Panc1 (cell line): ENCODE data around the gene KRTAP10-6. TPM values are rescaled to one million over a fixed set of nuclear protein-coding genes. Genes with fewer than 3 reads are reported as not detected.

Experiments
- ATAC-seq: fragments of 200-7000 bp; cut with Tn5 transposase; 2 replicates; pipeline ENCODE4 v1.9.1; 2020; ENCODE audit warnings: mild to moderate bottlenecking, moderate library complexity
- BruUV-seq: library from RNA; stranded (reverse); fragments of 400-500 nt; replicated peaks from 2 replicates; lab custom pipeline; 2021; lab: Mats Ljungman, UMichigan
- CTCF ChIA-PET: fragments of 300-600 bp; sonication (Branson Sonifier 250); formaldehyde crosslinking; loops from one replicate; lab custom pipeline; 2022; ENCODE audit warnings: antibody characterized with exemption; lab: Charles Lee
- POLR2A ChIA-PET: fragments of 300-600 bp; sonication (Branson Sonifier 250); formaldehyde crosslinking; loops from one replicate; lab custom pipeline; 2022; ENCODE audit warnings: antibody characterized with exemption; lab: Charles Lee
- DNase-seq: peaks from one replicate; pipeline ENCODE4 v3.0.0-alpha.2; 2010; ENCODE audit warnings: low read depth, low spot score
- H3K27ac ChIP-seq: 2 replicates; pipeline ENCODE4 v1.5.1; 2011; ENCODE audit warnings: mild to moderate bottlenecking, low read length, inconsistent platforms
- H3K27me3 ChIP-seq: fragments of 200-500 bp; sonication (Bioruptor generic); 2 replicates; pipeline ENCODE4 v1.6.0; 2014; ENCODE audit warnings: low read length, inconsistent platforms; ENCODE audit not compliant: control insufficient read depth, insufficient read depth
- H3K36me3 ChIP-seq: fragments of 200-500 bp; sonication (Bioruptor generic); 2 replicates; pipeline ENCODE4 v1.5.1; 2014; ENCODE audit warnings: inconsistent platforms, mild to moderate bottlenecking, low read length, moderate library complexity; ENCODE audit not compliant: control insufficient read depth, insufficient read depth
- H3K4me1 ChIP-seq: 2 replicates; pipeline ENCODE4 v1.5.1; 2011; ENCODE audit warnings: inconsistent platforms, mild to moderate bottlenecking, low read length, moderate library complexity; ENCODE audit not compliant: control insufficient read depth, insufficient read depth
- H3K4me3 ChIP-seq, 2 experiments: 2 replicates each; pipeline ENCODE4 v1.5.1; 2011 to 2012; ENCODE audit warnings: low read depth in 2 of 2, low read length in 2 of 2, mild to moderate bottlenecking in 2 of 2, inconsistent platforms in 1 of 2, moderate library complexity in 1 of 2
- H3K9me3 ChIP-seq: fragments of 200-500 bp; sonication (Bioruptor generic); 2 replicates; pipeline ENCODE4 v1.5.1; 2014; ENCODE audit warnings: low read depth, mild to moderate bottlenecking, inconsistent platforms, low read length, moderate library complexity; ENCODE audit not compliant: control insufficient read depth, insufficient read depth
- POLR2AphosphoS5 ChIP-seq: IDR thresholded peaks from 2 replicates; pipeline ENCODE4 v1.6.1; 2012; ENCODE audit warnings: mild to moderate bottlenecking, low read depth, low read length, moderate library complexity
- SIN3A ChIP-seq: IDR thresholded peaks from 2 replicates; pipeline ENCODE4 v1.6.1; 2012; ENCODE audit warnings: low read depth, mild to moderate bottlenecking, low read length, moderate library complexity, borderline replicate concordance; ENCODE audit not compliant: insufficient read depth
- TCF7L2 ChIP-seq: IDR thresholded peaks from 2 replicates; pipeline ENCODE4 v1.6.1; 2011; ENCODE audit warnings: mild to moderate bottlenecking, low read depth, low read length, inconsistent platforms
- in situ Hi-C: cut with HindIII; loops from 2 replicates; pipeline ENCODE4 v1.10.0; 2016; ENCODE audit warnings: low sequenced_read_pairs, low pct_unique_long_range_greater_than_20kb
- intact Hi-C: fragments of 100-400 bp; cut with micrococcal nuclease; formaldehyde crosslinking; loops from one replicate; pipeline ENCODE4 v1.10.0; 2022; ENCODE audit not compliant: unreplicated experiment
- total RNA-seq: library from RNA; stranded (reverse); gene quantifications from one replicate; pipeline ENCODE4 v1.2.1, GENCODE V29; 2021; ENCODE audit not compliant: unreplicated experiment
- TF ChIP-seq, protein P1 (sequence below), 2 experiments: IDR thresholded peaks; 2 replicates each; pipeline ENCODE4 v1.6.1; 2011 to 2012; ENCODE audit warnings: low read depth in 2 of 2, control low read depth in 1 of 2, low read length in 1 of 2, mild to moderate bottlenecking in 1 of 2, moderate library complexity in 1 of 2; ENCODE audit not compliant: insufficient read depth in 1 of 2
- TF ChIP-seq, protein P2 (sequence below): fragments of 450-650 bp; IDR thresholded peaks from 2 replicates; pipeline ENCODE4 v1.5.1; 2017; ENCODE audit warnings: mild to moderate bottlenecking

Gene KRTAP10-6
- total RNA-seq, 1 experiment from 2014 or later: not detected

DNA sequence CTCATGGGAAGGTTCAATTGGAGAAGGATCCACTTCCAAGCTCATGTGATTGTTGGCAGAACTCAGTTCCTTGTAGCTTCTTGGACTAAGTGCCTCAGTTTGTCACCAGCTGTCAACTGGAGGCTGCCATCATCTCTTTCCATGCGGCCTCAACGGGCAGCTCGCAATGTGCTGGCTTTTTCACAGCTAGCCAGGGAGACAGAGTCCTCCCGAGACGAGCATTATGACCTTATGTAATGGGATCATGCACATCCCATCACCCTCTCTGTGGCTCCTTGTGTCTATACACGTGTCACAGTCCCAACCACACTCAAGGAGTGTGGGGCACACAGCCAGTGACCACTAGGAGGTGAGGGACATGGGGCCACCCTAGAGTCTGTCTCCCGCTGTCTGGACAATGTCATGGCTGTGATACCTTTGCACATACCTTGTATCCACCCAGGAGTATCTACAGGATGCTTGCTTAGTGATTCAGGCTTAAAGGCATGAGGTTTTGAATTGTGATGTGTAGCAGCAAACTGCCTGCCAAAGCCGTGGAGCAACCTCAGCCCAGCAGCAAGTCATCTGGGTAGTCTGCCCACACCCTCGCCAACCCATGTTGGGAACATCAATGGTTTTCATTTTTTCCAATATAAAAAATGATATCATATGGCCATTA lies 3.9 kb upstream of the KRTAP10-6 start:
- no peak overlapping the region for H3K27ac ChIP-seq
- no TSS peak for BruUV-seq

DNA sequence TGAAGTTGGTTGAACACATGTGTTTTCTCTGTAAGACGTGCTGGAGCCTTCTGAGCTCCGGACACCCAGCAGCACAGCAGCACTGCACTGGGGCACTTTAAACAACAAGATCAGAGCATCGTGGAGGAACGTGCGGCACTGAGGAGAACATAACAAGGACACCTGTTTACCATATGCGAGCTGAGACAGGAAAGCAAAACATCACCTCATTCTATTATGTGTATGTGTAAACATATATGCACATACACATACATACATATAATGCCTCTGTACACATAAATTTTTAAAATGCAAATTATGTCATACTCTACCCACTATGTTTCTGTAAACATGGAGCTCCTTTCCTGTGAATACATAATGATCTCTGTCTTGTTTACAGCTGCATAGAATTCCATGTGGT lies 3.2 kb upstream of the KRTAP10-6 start:
- ATAC-seq (no peak), DNase-seq (no peak)
- TF ChIP-seq, protein P1, sequence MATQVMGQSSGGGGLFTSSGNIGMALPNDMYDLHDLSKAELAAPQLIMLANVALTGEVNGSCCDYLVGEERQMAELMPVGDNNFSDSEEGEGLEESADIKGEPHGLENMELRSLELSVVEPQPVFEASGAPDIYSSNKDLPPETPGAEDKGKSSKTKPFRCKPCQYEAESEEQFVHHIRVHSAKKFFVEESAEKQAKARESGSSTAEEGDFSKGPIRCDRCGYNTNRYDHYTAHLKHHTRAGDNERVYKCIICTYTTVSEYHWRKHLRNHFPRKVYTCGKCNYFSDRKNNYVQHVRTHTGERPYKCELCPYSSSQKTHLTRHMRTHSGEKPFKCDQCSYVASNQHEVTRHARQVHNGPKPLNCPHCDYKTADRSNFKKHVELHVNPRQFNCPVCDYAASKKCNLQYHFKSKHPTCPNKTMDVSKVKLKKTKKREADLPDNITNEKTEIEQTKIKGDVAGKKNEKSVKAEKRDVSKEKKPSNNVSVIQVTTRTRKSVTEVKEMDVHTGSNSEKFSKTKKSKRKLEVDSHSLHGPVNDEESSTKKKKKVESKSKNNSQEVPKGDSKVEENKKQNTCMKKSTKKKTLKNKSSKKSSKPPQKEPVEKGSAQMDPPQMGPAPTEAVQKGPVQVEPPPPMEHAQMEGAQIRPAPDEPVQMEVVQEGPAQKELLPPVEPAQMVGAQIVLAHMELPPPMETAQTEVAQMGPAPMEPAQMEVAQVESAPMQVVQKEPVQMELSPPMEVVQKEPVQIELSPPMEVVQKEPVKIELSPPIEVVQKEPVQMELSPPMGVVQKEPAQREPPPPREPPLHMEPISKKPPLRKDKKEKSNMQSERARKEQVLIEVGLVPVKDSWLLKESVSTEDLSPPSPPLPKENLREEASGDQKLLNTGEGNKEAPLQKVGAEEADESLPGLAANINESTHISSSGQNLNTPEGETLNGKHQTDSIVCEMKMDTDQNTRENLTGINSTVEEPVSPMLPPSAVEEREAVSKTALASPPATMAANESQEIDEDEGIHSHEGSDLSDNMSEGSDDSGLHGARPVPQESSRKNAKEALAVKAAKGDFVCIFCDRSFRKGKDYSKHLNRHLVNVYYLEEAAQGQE (IDR thresholded peaks at IDR 0.05; ENCODE audit: insufficient read depth in 1 of 2, low read depth in 2 of 2, low read length in 1 of 2): no peak
- no peak for TF ChIP-seq TCF7L2
- no peak for TF ChIP-seq SIN3A
- TF ChIP-seq, protein P2, sequence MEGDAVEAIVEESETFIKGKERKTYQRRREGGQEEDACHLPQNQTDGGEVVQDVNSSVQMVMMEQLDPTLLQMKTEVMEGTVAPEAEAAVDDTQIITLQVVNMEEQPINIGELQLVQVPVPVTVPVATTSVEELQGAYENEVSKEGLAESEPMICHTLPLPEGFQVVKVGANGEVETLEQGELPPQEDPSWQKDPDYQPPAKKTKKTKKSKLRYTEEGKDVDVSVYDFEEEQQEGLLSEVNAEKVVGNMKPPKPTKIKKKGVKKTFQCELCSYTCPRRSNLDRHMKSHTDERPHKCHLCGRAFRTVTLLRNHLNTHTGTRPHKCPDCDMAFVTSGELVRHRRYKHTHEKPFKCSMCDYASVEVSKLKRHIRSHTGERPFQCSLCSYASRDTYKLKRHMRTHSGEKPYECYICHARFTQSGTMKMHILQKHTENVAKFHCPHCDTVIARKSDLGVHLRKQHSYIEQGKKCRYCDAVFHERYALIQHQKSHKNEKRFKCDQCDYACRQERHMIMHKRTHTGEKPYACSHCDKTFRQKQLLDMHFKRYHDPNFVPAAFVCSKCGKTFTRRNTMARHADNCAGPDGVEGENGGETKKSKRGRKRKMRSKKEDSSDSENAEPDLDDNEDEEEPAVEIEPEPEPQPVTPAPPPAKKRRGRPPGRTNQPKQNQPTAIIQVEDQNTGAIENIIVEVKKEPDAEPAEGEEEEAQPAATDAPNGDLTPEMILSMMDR: no peak
- no peak for TF ChIP-seq POLR2AphosphoS5
- H3K4me3 ChIP-seq: no peak overlapping the region
- CTCF ChIA-PET: no interaction called here
- H3K4me1 ChIP-seq: no peaks in the 10 kb centered on the region; the same call in 1 of the 2 replicates
- H3K9me3 ChIP-seq: no peaks in the 10 kb centered on the region
- no peaks in the 10 kb centered on the region for H3K36me3 ChIP-seq
- H3K27me3 ChIP-seq: no peaks in the 10 kb centered on the region
- intact Hi-C loops (no loop called here), in situ Hi-C loops (no loop called here)
- H3K27ac ChIP-seq: no peak overlapping the region
- no TSS peak for BruUV-seq
- POLR2A ChIA-PET: no interaction called here

More for the DNA sequence above, 3.9 kb upstream of the KRTAP10-6 start:
- H3K4me3 ChIP-seq: no peak overlapping the region
- POLR2A ChIA-PET: no interaction called here
- no peaks in the 10 kb centered on the region for H3K27me3 ChIP-seq
- in situ Hi-C loops (no loop called here), intact Hi-C loops (no loop called here)
- DNase-seq (peak; percentile 32), ATAC-seq (peak; percentile 79)
- TF ChIP-seq, protein P1 (IDR thresholded peaks at IDR 0.05; ENCODE audit: insufficient read depth in 1 of 2, low read depth in 2 of 2, low read length in 1 of 2): no peak
- TF ChIP-seq TCF7L2 (no peak), POLR2AphosphoS5 (no peak), SIN3A (no peak)
- TF ChIP-seq, protein P2: no peak
- no peaks in the 10 kb centered on the region for H3K9me3 ChIP-seq
- H3K36me3 ChIP-seq: no peaks in the 10 kb centered on the region
- CTCF ChIA-PET: no interaction called here
- no peaks in the 10 kb centered on the region; the same call in 1 of the 2 replicates for H3K4me1 ChIP-seq
